DMS114 treated with DMSO at 0.1 percent for 48 hours (cell line): ENCODE results near the gene VKORC1L1.
A peak's percentile ranks its signal among the peaks of the same experiment; 100 is the strongest.
"Not testable (repeated sequence)": the region's sequence is repeated elsewhere in the genome, so short reads cannot be mapped to it uniquely, and the experiment has no call there.

ENCODE experiments used
- DNase-seq: peaks from one replicate; lab custom pipeline; 2025; ENCODE audit not compliant: unreplicated experiment; lab: John Stamatoyannopoulos, UW

Gene VKORC1L1

DNA sequence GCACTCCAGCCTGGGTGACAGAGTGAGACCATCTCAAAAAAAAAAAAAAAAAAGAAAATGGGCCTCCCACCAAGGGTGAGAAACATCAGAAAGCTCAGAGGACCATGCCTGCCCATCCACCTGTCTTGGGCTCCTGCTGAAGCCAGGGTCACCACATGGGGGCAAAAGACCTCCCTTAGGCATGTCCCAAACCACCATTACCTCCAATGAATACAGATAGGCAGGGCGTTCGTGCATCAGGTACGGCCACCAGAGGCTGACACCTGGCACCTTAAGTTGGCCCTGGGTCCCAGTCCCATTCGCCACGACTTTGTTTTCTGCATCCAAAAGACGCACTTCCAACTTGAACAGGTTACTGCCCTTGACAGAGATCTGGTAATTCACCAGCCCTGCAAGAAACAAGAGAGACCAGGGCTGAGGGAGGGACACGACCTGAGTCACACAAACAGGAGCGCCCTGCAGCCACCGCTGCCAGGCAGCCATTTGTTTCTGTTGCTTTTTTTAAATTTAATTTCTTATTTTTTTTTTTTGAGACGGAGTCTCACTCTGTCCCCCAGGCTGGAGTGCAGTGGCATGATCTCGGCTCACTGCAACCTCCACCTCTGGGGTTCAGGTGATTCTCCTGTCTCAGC lies 103.1 kb downstream of the VKORC1L1 start:
- DNase-seq = no peak

DNA sequence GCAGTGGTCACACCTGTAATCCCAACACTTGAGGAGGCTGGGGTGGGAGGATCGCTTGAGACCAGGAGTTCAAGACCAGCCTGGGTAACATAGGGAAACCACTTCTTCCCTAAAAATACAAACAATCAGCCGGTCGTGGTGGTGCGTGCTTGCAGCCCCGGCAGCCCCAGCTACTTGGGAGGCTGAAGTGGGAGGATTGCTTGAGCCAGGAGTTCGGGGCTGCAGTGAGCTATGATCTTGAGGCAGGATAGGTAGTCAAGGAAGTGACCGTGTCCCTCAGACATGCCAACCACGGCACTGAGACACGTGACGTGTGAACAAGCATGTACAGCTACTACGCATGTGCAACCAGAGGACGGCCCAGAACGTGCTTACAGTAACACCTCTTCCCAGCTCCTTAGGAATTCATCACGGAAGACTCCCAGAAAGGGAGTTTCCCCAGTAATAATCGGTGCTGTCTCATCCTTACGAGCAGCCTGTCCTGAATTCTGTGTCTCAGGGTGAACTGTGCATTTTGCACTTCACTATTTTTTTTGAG lies 103.9 kb downstream of the VKORC1L1 start:
- DNase-seq = no peak

- DNase-seq = no peak
Observed at GRCh38 chr7:65978891-65979582, 106.2 kb downstream of the VKORC1L1 start.

GRCh38 chr7:65979583-65980477 lies 107.0 kb downstream of the VKORC1L1 start:
- no peak for DNase-seq

DNA sequence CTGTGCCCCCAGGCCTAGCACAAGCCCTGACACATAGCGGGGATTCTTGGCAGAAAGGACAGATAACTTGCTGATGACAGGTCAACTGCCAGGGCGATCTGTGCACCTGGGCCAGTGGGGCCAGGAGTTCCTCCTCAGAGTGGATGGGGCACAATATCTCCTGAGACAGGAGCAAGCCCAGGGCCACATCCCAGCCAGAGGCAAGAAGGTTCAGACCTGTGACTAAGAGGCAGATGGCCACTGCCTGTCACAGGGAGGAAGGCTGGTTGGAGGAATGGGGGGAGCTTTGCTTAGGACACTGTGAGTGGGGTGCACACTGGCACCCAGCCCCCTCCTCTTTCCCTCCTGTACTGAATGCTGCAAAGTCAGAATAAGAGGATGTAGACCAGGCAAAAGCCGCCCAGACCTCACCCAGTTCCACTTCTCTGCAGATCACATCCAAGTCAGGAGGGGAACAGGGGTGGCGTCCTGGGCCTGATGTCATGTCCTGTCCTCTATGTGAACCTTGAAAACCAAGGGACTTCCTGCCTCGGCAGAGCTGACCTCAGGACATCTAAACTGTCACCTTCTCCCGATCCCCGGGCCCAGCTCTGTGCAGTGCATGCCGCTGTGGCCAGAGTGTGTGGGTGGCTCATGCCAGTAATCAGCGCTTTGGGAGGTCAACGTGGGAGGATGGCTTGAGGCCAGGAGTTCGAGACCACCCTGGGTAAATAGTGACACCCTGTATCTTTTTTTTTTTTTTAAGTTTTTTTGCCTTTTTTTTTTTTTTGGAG lies 107.8 kb downstream of the VKORC1L1 start:
- DNase-seq = no peak

GRCh38 chr7:65981965-65982792 lies 109.3 kb downstream of the VKORC1L1 start, which contains the start of gene GUSB:
Gene GUSB, minus strand, starts transcription at chr7:65982213. Its CDS starts 30 bp downstream, at chr7:65982183.
- DNase-seq = peak; percentile 76

GRCh38 chr7:65983965-65984658 lies 111.2 kb downstream of the VKORC1L1 start:
- no peak for DNase-seq

DNA sequence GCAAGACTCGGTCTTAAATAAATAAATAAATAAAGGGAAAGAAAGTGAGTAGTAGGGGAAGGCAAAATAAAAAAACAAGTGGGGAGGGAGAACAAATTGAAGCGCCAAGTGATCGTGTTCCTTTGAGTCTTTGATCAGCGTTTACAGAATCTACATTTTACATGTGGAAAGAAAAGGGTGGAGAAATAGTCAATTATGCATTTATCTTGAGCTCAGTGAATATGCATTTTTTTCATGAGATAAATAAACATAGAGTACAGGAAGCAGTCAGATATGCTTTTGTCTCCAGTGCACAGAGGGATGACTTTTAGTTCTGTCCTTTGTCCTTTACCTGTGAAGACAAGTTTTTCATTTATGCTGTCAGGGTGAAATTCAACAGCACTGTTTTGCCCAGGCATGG lies 115.2 kb downstream of the VKORC1L1 start:
- DNase-seq = no peak

DNA sequence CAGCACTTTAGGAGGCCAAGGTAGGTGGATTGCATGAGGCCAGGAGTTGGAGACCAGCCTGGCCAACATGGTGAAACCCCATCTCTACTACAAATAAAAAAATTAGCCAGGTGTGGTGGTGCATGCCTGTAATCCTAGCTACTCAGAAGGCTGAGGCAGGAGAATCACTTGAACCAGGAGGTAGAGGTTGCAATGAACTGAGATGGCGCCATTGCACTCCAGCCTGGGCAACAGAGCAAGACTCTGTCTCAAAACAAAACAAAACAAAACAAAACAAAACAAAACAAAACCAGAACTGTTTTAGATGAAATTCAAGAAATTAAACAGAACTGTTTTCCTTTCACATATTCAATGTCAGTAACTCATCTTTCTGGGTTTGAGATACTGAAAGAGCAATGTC lies 115.6 kb downstream of the VKORC1L1 start:
- DNase-seq = not testable (repeated sequence)

DNA sequence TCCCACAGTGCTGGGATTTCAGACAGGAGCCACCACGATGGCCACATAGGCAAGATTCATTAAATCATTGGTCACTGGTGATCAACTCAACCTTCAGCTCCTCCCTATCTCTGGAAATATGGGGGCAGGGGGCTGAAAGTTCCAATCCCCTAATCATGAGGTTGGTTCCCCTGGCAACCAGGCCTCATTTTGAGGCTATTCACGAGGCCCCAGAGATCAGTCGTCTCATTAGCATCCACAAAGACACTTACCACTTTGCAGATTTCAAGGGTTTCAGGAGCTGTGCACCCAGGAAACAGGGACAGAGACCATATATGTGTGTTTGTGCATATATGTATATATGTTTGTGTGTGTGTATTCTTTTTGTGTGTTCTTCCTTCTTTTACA lies 116.8 kb downstream of the VKORC1L1 start:
- no peak for DNase-seq

DNA sequence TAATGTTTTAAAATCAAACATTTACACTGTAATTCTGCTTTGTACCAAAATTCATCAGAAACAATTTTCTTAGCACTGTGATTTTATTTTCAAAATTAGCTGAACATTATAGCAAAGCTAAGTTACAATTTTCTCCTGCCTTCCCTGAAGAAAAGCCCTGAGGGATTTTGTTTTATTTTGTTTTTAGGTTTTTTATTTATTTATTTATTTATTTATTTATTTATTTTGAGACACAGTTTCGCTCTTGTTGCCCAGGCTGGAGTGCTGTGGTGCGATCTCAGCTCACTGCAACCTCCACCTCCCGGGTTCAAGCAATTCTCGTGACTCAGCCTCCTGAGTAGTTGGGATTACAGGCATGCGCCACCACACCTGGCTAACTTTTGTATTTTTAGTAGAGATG lies 119.0 kb downstream of the VKORC1L1 start:
- not testable (repeated sequence) for DNase-seq

GRCh38 chr7:65992526-65992925 lies 119.7 kb downstream of the VKORC1L1 start:
- no peak for DNase-seq

GRCh38 chr7:65994984-65995383 lies 122.1 kb downstream of the VKORC1L1 start:
- not testable (repeated sequence) for DNase-seq

DNA sequence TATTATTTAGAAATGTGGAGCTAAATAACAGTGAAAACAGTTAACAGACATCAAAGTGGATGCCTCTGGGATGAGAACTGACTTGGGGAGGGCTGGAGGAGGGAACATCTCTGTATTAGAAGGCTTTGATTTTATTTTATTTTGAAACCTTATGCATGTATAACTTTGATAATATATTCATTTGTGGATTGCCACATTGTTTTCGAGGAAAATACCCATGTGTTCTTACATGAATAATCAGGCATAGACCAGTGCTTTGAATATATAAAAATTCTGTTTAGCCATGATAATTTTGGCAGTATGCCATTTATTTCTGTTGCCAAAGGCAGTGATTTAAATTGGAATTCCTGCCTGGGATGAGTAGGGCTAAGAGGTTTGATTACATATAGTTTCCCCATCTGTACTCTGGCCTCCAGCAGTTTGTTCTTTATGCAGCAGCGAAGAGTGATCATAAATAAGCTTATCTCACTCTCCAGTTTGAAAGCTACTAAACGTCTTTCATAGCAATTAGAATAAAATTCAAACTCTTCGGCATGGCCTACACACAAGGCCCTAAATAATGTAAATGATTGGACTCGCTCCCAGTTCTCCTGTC lies 128.0 kb downstream of the VKORC1L1 start:
- not testable (repeated sequence) for DNase-seq

DNA sequence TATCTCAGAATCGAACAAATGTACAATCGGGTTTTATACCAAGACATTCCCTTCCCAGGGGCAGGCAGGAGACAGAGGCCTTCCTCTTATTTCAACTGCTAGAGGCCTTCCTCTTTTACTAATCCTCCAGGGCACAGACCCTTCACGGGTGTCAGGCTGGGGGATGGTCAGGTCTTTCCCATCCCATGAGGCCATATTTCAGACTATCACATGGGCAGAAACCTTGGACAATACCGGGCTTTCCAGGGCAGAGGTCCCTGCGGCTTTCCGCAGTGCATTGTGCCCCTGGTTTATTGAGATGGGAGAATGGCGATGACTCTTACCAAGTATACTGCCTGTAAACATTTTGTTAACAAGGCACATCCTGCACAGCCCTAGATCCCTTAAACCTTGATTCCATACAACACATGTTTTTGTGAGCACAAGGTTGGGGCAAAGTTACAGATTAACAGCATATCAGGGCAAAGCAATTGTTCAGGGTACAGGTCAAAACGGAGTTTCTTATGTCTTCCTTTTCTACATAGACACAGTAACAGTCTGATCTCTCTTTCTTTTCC lies 132.3 kb downstream of the VKORC1L1 start:
- not testable (repeated sequence) for DNase-seq

DNA sequence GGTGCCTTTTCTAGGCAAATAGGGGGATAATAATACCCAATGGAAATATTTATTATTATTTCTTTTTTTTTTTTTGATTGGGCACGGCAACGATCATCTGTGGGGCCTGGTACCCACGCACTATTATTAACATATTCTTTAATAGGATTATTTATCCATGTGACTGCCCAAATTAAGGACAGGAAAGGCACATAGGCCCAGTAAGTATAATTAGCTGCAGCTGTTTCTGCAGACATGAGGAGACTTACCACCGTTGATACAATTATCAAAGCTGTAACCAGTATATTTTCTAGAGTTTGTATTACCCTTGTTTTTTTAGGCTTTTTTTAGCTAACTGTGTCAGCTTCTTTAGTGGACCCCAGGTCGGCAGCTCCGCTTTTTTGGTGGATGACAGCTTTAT lies 134.4 kb downstream of the VKORC1L1 start:
- DNase-seq = no peak
